ENCODE measurements around the gene P3R3URF.

The P3R3URF gene

GRCh38 chr1:46130121-46130520 is 46.2 kb downstream of the P3R3URF start:
- Histone ChIP-seq H3K27ac (no peak overlapping the region), H3K4me3 (ENCODE audit: low read depth, low read length) (peak overlapping the region; percentile 42), H2AFZ (no peak overlapping the region), H3K79me2 (no peaks in the 10 kb centered on the region), H3K4me2 (ENCODE audit: low read length) (no peak overlapping the region), H3K9me3 (ENCODE audit: control insufficient read depth, low read length) (no peaks in the 10 kb centered on the region), H3K9ac (no peak overlapping the region), H3K27me3 (ENCODE audit: control insufficient read depth, insufficient read depth, low read length) (no peaks in the 10 kb centered on the region), H3K36me3 (ENCODE audit: control insufficient read depth, insufficient read depth, low read length) (no peaks in the 10 kb centered on the region), H3K4me1 (no peaks in the 10 kb centered on the region)
- no peak for TF ChIP-seq CTCF (IDR thresholded peaks at IDR 0.05)

GRCh38 chr1:46128344-46128743 is 47.9 kb downstream of the P3R3URF start:
- no peak overlapping the region for H2AFZ ChIP-seq
- TF ChIP-seq CTCF (IDR thresholded peaks at IDR 0.05): no peak
- no peaks in the 10 kb centered on the region for H3K9me3 ChIP-seq (ENCODE audit: control insufficient read depth, low read length)
- no peaks in the 10 kb centered on the region for H3K27me3 ChIP-seq (ENCODE audit: control insufficient read depth, insufficient read depth, low read length)
- H3K4me3 ChIP-seq (ENCODE audit: low read depth, low read length): no peak overlapping the region
- H3K79me2 ChIP-seq: no peaks in the 10 kb centered on the region
- no peaks in the 10 kb centered on the region for H3K4me1 ChIP-seq
- no peak overlapping the region for H3K27ac ChIP-seq
- no peaks in the 10 kb centered on the region for H3K36me3 ChIP-seq (ENCODE audit: control insufficient read depth, insufficient read depth, low read length)
- no peak overlapping the region for H3K9ac ChIP-seq
- H3K4me2 ChIP-seq (ENCODE audit: low read length): no peak overlapping the region

Data from parathyroid adenoma (tissue), 2 donors.